Thyroid gland (tissue), 4 donors: ENCODE data around the gene TMEM222.

Experiments used
- CTCF ChIP-seq, 6 experiments: fragments of 200-600 bp in 3 of 6; fragments of 450-650 bp in 3 of 6; sonication (generic) in 3 of 6; IDR thresholded peaks; one replicate each; pipeline ENCODE4 v1.5.1; 2016 to 2019; ENCODE audit warnings: antibody characterized with exemption in 6 of 6, mild to moderate bottlenecking in 2 of 6, inconsistent platforms in 1 of 6, moderate library complexity in 1 of 6
- POLR2A ChIP-seq, 2 donors: fragments of 450-650 bp; IDR thresholded peaks; one replicate each; pipeline ENCODE4 v1.6.1; 2017; ENCODE audit warnings: antibody characterized with exemption in 2 of 2, mild to moderate bottlenecking in 2 of 2, moderate library complexity in 1 of 2

GRCh38 chr1:27314169-27314568, 7.8 kb upstream of the TMEM222 start:
- TF ChIP-seq CTCF (IDR thresholded peaks at IDR 0.05) (no peak), POLR2A (IDR thresholded peaks at IDR 0.05) (no peak)
